ENCODE measurements around the gene CDKL1.

Gene CDKL1

DNA sequence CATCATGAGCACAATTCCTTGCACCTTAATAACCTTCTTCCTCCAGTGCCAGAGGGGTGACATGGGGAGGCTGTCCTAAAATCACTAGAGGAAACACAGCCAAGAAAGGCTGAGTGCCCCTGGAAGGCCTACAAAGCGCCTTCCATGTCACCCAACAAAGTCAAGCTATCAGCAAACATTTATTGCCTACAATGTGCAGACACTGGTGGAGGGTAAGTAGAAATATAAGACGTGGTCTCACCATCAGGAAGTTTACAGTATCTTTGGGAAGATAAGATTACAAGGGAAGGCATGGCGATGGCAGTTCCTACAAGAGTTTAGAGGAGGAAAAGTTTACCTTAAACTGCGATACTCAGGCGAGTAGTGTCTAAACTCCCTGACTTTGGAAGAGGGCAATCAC, 56.6 kb downstream of the CDKL1 start (continued):
- TF ChIP-seq CSDC2 (CRISPR knock-in tag; IDR thresholded peaks at IDR 0.05) (no peak), ZFP30 (CRISPR knock-in tag; IDR thresholded peaks at IDR 0.05) (no peak), ARNTL (CRISPR knock-in tag; IDR thresholded peaks at IDR 0.05; ENCODE audit: borderline replicate concordance, low read depth) (no peak), PPARA (CRISPR knock-in tag; IDR thresholded peaks at IDR 0.05; ENCODE audit: borderline replicate concordance) (no peak), ZNF70 (CRISPR knock-in tag; IDR thresholded peaks at IDR 0.05) (no peak), TCF4 (CRISPR knock-in tag; IDR thresholded peaks at IDR 0.05; ENCODE audit: borderline replicate concordance) (no peak), ZC3H10 (CRISPR knock-in tag; IDR thresholded peaks at IDR 0.05) (no peak), RARB (CRISPR knock-in tag; IDR thresholded peaks at IDR 0.05) (no peak), ZNF8 (CRISPR knock-in tag; IDR thresholded peaks at IDR 0.05) (no peak), BACH2 (CRISPR knock-in tag; IDR thresholded peaks at IDR 0.05; ENCODE audit: borderline replicate concordance) (no peak), GLIS3 (CRISPR knock-in tag; IDR thresholded peaks at IDR 0.05) (no peak), CSRNP3 (CRISPR knock-in tag; IDR thresholded peaks at IDR 0.05) (no peak), ZFP3 (CRISPR knock-in tag; IDR thresholded peaks at IDR 0.05) (no peak)
- TF ChIP-seq, protein P1, sequence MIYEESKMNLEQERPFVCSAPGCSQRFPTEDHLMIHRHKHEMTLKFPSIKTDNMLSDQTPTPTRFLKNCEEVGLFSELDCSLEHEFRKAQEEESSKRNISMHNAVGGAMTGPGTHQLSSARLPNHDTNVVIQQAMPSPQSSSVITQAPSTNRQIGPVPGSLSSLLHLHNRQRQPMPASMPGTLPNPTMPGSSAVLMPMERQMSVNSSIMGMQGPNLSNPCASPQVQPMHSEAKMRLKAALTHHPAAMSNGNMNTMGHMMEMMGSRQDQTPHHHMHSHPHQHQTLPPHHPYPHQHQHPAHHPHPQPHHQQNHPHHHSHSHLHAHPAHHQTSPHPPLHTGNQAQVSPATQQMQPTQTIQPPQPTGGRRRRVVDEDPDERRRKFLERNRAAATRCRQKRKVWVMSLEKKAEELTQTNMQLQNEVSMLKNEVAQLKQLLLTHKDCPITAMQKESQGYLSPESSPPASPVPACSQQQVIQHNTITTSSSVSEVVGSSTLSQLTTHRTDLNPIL (CRISPR knock-in tag; IDR thresholded peaks at IDR 0.05; ENCODE audit: low read depth): no peak

GRCh38 chr14:50339178-50339804, 57.4 kb downstream of the CDKL1 start:
- no peak for ATAC-seq

More at GRCh38 chr14:50339178-50339804, 57.4 kb downstream of the CDKL1 start:
- TF ChIP-seq ZFP3 (CRISPR knock-in tag; IDR thresholded peaks at IDR 0.05) (no peak), RARB (CRISPR knock-in tag; IDR thresholded peaks at IDR 0.05) (no peak), ZC3H10 (CRISPR knock-in tag; IDR thresholded peaks at IDR 0.05) (no peak), PPARA (CRISPR knock-in tag; IDR thresholded peaks at IDR 0.05; ENCODE audit: borderline replicate concordance) (no peak), ARNTL (CRISPR knock-in tag; IDR thresholded peaks at IDR 0.05; ENCODE audit: borderline replicate concordance, low read depth) (no peak), ZNF8 (CRISPR knock-in tag; IDR thresholded peaks at IDR 0.05) (no peak), ZNF565 (CRISPR knock-in tag; conservative IDR thresholded peaks at IDR 0.05; ENCODE audit: low read depth) (no peak), CSRNP3 (CRISPR knock-in tag; IDR thresholded peaks at IDR 0.05) (no peak), ZFP30 (CRISPR knock-in tag; IDR thresholded peaks at IDR 0.05) (no peak), SNAI2 (CRISPR knock-in tag; IDR thresholded peaks at IDR 0.05) (no peak), ISL1 (CRISPR knock-in tag; IDR thresholded peaks at IDR 0.05) (no peak), TOX (CRISPR knock-in tag; IDR thresholded peaks at IDR 0.05; ENCODE audit: borderline replicate concordance) (no peak), BACH2 (CRISPR knock-in tag; IDR thresholded peaks at IDR 0.05; ENCODE audit: borderline replicate concordance) (no peak), OSR1 (CRISPR knock-in tag; IDR thresholded peaks at IDR 0.05) (no peak), GLIS3 (CRISPR knock-in tag; IDR thresholded peaks at IDR 0.05) (no peak)
- TF ChIP-seq, protein P2, sequence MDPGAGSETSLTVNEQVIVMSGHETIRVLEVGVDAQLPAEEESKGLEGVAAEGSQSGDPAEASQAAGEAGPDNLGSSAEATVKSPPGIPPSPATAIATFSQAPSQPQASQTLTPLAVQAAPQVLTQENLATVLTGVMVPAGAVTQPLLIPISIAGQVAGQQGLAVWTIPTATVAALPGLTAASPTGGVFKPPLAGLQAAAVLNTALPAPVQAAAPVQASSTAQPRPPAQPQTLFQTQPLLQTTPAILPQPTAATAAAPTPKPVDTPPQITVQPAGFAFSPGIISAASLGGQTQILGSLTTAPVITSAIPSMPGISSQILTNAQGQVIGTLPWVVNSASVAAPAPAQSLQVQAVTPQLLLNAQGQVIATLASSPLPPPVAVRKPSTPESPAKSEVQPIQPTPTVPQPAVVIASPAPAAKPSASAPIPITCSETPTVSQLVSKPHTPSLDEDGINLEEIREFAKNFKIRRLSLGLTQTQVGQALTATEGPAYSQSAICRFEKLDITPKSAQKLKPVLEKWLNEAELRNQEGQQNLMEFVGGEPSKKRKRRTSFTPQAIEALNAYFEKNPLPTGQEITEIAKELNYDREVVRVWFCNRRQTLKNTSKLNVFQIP (CRISPR knock-in tag; IDR thresholded peaks at IDR 0.05; ENCODE audit: borderline replicate concordance, low read depth): no peak
- TF ChIP-seq, protein P3, sequence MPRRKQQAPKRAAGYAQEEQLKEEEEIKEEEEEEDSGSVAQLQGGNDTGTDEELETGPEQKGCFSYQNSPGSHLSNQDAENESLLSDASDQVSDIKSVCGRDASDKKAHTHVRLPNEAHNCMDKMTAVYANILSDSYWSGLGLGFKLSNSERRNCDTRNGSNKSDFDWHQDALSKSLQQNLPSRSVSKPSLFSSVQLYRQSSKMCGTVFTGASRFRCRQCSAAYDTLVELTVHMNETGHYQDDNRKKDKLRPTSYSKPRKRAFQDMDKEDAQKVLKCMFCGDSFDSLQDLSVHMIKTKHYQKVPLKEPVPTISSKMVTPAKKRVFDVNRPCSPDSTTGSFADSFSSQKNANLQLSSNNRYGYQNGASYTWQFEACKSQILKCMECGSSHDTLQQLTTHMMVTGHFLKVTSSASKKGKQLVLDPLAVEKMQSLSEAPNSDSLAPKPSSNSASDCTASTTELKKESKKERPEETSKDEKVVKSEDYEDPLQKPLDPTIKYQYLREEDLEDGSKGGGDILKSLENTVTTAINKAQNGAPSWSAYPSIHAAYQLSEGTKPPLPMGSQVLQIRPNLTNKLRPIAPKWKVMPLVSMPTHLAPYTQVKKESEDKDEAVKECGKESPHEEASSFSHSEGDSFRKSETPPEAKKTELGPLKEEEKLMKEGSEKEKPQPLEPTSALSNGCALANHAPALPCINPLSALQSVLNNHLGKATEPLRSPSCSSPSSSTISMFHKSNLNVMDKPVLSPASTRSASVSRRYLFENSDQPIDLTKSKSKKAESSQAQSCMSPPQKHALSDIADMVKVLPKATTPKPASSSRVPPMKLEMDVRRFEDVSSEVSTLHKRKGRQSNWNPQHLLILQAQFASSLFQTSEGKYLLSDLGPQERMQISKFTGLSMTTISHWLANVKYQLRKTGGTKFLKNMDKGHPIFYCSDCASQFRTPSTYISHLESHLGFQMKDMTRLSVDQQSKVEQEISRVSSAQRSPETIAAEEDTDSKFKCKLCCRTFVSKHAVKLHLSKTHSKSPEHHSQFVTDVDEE (CRISPR knock-in tag; IDR thresholded peaks at IDR 0.05): no peak
- TF ChIP-seq, protein P1 (CRISPR knock-in tag; IDR thresholded peaks at IDR 0.05; ENCODE audit: low read depth): no peak

Measured in SK-N-SH treated with all-trans-retinoic acid at 6 μM for 48 hours (cell line).